SK-N-SH (cell line): ENCODE measurements around the gene CHMP6. TPM values are rescaled to one million over a fixed set of nuclear protein-coding genes. Genes with fewer than 3 reads are reported as not detected.

Experiments
- CTCF ChIA-PET: fragments of 300-600, 350-600 bp; formaldehyde crosslinking; extraction: SDS; loops from one replicate; lab custom pipeline; 2021; lab: Yijun Ruan, JAX
- POLR2A ChIA-PET: fragments of 350-600 bp; sonication (Branson Sonifier 250); formaldehyde crosslinking; extraction: SDS; loops from one replicate; lab custom pipeline; 2020; ENCODE audit warnings: antibody characterized with exemption, inconsistent platforms; lab: Yijun Ruan, JAX
- DNase-seq: peaks from one replicate; pipeline ENCODE4 v3.0.0; 2012
- H2AFZ ChIP-seq: fragments of 200-600 bp; sonication (generic); 2 replicates; pipeline ENCODE4 v1.8.1; 2016; ENCODE audit warnings: antibody characterized with exemption, mild to moderate bottlenecking, low read depth
- H3F3A ChIP-seq: fragments of 200-600 bp; sonication (generic); replicated peaks from 2 replicates; pipeline ENCODE3; 2016; ENCODE audit warnings: antibody characterized with exemption, mild to moderate bottlenecking; ENCODE audit not compliant: insufficient read depth
- H3K27ac ChIP-seq, 2 experiments: fragments of 200-500 bp in 1 of 2; fragments of 200-600 bp in 1 of 2; sonication (Bioruptor generic) in 1 of 2; sonication (generic), shearing (Covaris generic) in 1 of 2; 2 replicates each; pipeline versions ENCODE4 v1.5.1 to v1.6.1; 2014 to 2016; ENCODE audit warnings: low read depth in 2 of 2, inconsistent platforms in 1 of 2, low read length in 1 of 2, mild to moderate bottlenecking in 1 of 2, mixed read lengths in 1 of 2
- H3K27me3 ChIP-seq: fragments of 200-600 bp; sonication (generic), shearing (Covaris generic); 2 replicates; pipeline ENCODE4 v1.6.1; 2016; ENCODE audit warnings: mixed run types; ENCODE audit not compliant: insufficient read depth
- H3K36me3 ChIP-seq, 2 experiments: fragments of 200-500 bp in 1 of 2; fragments of 200-600 bp in 1 of 2; sonication (Bioruptor generic) in 1 of 2; sonication (generic) in 1 of 2; replicated peaks in 1 of 2; 2 replicates each; pipeline versions ENCODE3 to v1.5.1; 2014 to 2016; ENCODE audit warnings: low read length in 1 of 2, mild to moderate bottlenecking in 1 of 2; ENCODE audit not compliant: insufficient read depth in 2 of 2, control insufficient read depth in 1 of 2
- H3K4me1 ChIP-seq, 2 experiments: fragments of 200-500 bp in 1 of 2; fragments of 200-600 bp in 1 of 2; sonication (Bioruptor generic) in 1 of 2; sonication (generic), shearing (Covaris generic) in 1 of 2; 2 replicates each; pipeline versions ENCODE4 v1.5.1 to v1.6.1; 2014 to 2016; ENCODE audit warnings: low read depth in 1 of 2, low read length in 1 of 2, mixed run types in 1 of 2; ENCODE audit not compliant: insufficient read depth in 2 of 2, control insufficient read depth in 1 of 2
- H3K4me2 ChIP-seq: fragments of 200-600 bp; sonication (generic), shearing (Covaris generic); 2 replicates; pipeline ENCODE4 v1.6.1; 2017; ENCODE audit warnings: mixed run types
- H3K4me3 ChIP-seq, 2 experiments: fragments of 200-500 bp in 1 of 2; fragments of 200-600 bp in 1 of 2; sonication (Bioruptor generic) in 1 of 2; sonication (generic), shearing (Covaris generic) in 1 of 2; 2 replicates each; pipeline versions ENCODE4 v1.5.1 to v1.8.1; 2014 to 2016; ENCODE audit warnings: low read depth in 2 of 2, inconsistent platforms in 1 of 2, low read length in 1 of 2, mild to moderate bottlenecking in 1 of 2, mixed read lengths in 1 of 2, moderate library complexity in 1 of 2
- H3K79me2 ChIP-seq: fragments of 200-600 bp; sonication (generic); 2 replicates; pipeline ENCODE4 v1.8.1; 2017; ENCODE audit warnings: mild to moderate bottlenecking; ENCODE audit not compliant: insufficient read depth
- H3K9ac ChIP-seq: fragments of 200-600 bp; sonication (generic); 2 replicates; pipeline ENCODE4 v1.6.1; 2017; ENCODE audit warnings: mixed run types
- H3K9me2 ChIP-seq: fragments of 200-600 bp; sonication (generic); 2 replicates; pipeline ENCODE4 v1.6.1; 2017; ENCODE audit warnings: mixed run types
- H3K9me3 ChIP-seq: fragments of 200-600 bp; sonication (generic); 2 replicates; pipeline ENCODE4 v1.6.1; 2017; ENCODE audit warnings: mixed run types, mild to moderate bottlenecking, moderate library complexity
- H4K20me1 ChIP-seq: fragments of 200-600 bp; sonication (generic); 2 replicates; pipeline ENCODE4 v1.6.1; 2017; ENCODE audit warnings: mild to moderate bottlenecking, mixed run types; ENCODE audit not compliant: insufficient read depth
- FOXM1 ChIP-seq: IDR thresholded peaks from 2 replicates; pipeline ENCODE4 v1.4.0; 2012; ENCODE audit warnings: low read depth, mild to moderate bottlenecking
- MXI1 ChIP-seq: IDR thresholded peaks from 2 replicates; pipeline ENCODE4 v1.6.1; 2012; ENCODE audit warnings: mild to moderate bottlenecking, low read depth, low read length, improper control_type of control experiment
- RCOR1 ChIP-seq: fragments of 150-350 bp; IDR thresholded peaks from 2 replicates; pipeline ENCODE4 v1.6.1; 2017; ENCODE audit warnings: antibody characterized with exemption, low read length
- WGBS: methylation state at CpG from one replicate; pipeline ENCODE4 v1.1.6; 2017; ENCODE audit warnings: low lambda C conversion rate; 5-methylcytosine and 5-hydroxymethylcytosine counted together
- polyA plus RNA-seq, 3 experiments: library from polyadenylated mRNA; depleted of rRNA; stranded (reverse); fragments of >200 nt; gene quantifications; 2 replicates each; pipeline ENCODE4 v1.2.3, GENCODE V29; 2012
- TF ChIP-seq, protein P1 (sequence below): fragments of 150-350 bp; IDR thresholded peaks from 2 replicates; pipeline ENCODE4 v1.6.1; 2017; ENCODE audit warnings: antibody characterized with exemption, low read length, low read depth, borderline replicate concordance

The CHMP6 gene
- polyA plus RNA-seq, 1 of the 3 experiments (the other 2 are of a cell fraction): 44.1 TPM

DNA sequence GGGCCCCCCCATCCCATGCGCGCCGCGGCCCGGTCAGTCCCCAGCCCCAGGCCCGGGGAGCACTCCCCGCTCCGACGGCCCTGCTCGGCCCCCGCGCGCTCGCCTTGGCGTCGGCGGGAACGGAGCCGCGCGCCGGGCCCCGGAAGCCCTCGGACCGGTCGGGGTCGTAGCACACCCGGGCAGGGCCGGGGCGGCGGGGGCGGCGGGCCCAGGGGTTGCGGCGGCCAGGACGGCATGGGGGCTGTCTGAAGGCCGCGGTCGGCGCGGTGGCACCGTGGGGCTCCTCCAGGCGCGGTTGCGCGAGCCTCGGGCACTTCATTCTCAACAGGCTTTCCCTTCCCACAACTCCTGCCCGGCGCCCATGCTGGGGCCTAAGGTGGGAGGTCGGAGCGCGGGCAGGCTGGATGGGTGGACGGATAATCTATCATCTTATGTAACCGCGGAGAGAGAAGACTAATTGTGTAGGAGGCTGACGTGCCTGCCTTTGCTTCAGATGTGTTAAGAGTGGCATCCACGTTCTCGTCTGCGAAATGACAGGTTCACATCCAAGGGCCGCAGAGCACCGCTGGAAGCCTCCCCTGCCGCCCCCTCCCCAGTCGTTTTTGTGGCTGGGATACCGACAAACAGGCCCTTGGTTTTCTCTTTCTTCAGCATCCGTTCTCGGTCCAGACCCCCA, 44.0 kb downstream of the CHMP6 start:
- Histone ChIP-seq H4K20me1 (peaks cover 41% of the 10 kb centered on the region), H3K4me1 (peaks cover 12 to 59% of the 10 kb centered on the region in 2 experiments; a peak in 3 of 4 replicates)

GRCh38 chr17:81036197-81036941, 44.7 kb downstream of the CHMP6 start:
- peaks cover 7% of the 10 kb centered on the region for H3F3A ChIP-seq
- H3K27ac ChIP-seq: peak overlapping the region in 1 of 2 experiments; percentile 43; a peak in 1 of 4 replicates
- peaks cover 0 to 6% of the 10 kb centered on the region in 2 experiments for H3K36me3 ChIP-seq
- no peaks in the 10 kb centered on the region for H3K9me2 ChIP-seq
- peak overlapping the region; percentile 83 for H3K4me2 ChIP-seq
- H4K20me1 ChIP-seq: peaks cover 41% of the 10 kb centered on the region
- no peak for DNase-seq
- peaks cover 19 to 61% of the 10 kb centered on the region in 2 experiments; a peak in 3 of 4 replicates for H3K4me1 ChIP-seq
- no peak overlapping the region for H3K9ac ChIP-seq
- no peaks in the 10 kb centered on the region for H3K9me3 ChIP-seq
- WGBS: 93% methylated on average over 24 of the region's 24 CpGs
- CTCF ChIA-PET: interaction anchor here (1.1 to 12.5 kb wide), 10 partner anchors 9 to 79 kb away, joined by 3 to 96 read pairs (median 6); no protein-coding TSS in a partner anchor
- peak overlapping the region; percentile 66 to 79 for H3K4me3 ChIP-seq
- no peaks in the 10 kb centered on the region for H3K27me3 ChIP-seq
- POLR2A ChIA-PET: interaction anchor here (0.6 to 1.4 kb wide), 2 partner anchors 40 to 91 kb away, joined by 3 to 4 read pairs; no protein-coding TSS in a partner anchor
- no peak overlapping the region for H2AFZ ChIP-seq
- peaks cover 40% of the 10 kb centered on the region for H3K79me2 ChIP-seq
- TF ChIP-seq, protein P1, sequence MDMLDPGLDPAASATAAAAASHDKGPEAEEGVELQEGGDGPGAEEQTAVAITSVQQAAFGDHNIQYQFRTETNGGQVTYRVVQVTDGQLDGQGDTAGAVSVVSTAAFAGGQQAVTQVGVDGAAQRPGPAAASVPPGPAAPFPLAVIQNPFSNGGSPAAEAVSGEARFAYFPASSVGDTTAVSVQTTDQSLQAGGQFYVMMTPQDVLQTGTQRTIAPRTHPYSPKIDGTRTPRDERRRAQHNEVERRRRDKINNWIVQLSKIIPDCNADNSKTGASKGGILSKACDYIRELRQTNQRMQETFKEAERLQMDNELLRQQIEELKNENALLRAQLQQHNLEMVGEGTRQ: no peak
- peak; percentile 58; the same call in 1 of the 2 replicates for TF ChIP-seq MXI1
- TF ChIP-seq FOXM1: no peak

More for the DNA sequence above, 44.0 kb downstream of the CHMP6 start:
- Histone ChIP-seq H3K9me3 (no peaks in the 10 kb centered on the region), H2AFZ (no peak overlapping the region), H3K27me3 (no peaks in the 10 kb centered on the region), H3K9ac (peak overlapping the region; percentile 53; the same call in 1 of the 2 replicates), H3F3A (peaks cover 9% of the 10 kb centered on the region), H3K4me2 (peak overlapping the region; percentile 83), H3K27ac (peak overlapping the region in 1 of 2 experiments; percentile 75; a peak in 1 of 4 replicates), H3K9me2 (no peaks in the 10 kb centered on the region), H3K79me2 (peaks cover 32% of the 10 kb centered on the region), H3K36me3 (peaks cover 0 to 10% of the 10 kb centered on the region in 2 experiments), H3K4me3 (peak overlapping the region; percentile 66 to 79)
- no peak for DNase-seq
- POLR2A ChIA-PET: interaction anchor here (0.8 to 1.4 kb wide), 2 partner anchors 10 to 40 kb away, joined by 3 to 4 read pairs; no protein-coding TSS in a partner anchor
- CTCF ChIA-PET: interaction anchor here (0.8 to 19.0 kb wide), 9 partner anchors 14 to 80 kb away, joined by 3 to 668 read pairs (median 8); no protein-coding TSS in a partner anchor
- WGBS: 57% methylated on average over 32 of the region's 66 CpGs
- no peak for TF ChIP-seq RCOR1
- peak; percentile 66 for TF ChIP-seq MXI1
